NB4 (cell line): Measurements from ENCODE around the gene KDM6A.

Experiments
- DNase-seq: peaks from one replicate; pipeline ENCODE4 v3.0.0; 2010; ENCODE audit warnings: low read depth
- H3K4me3 ChIP-seq: one replicate; pipeline ENCODE4 v1.5.1; 2011; ENCODE audit warnings: mild to moderate bottlenecking, low read depth, low read length, moderate library complexity
- MAX ChIP-seq: IDR thresholded peaks from 2 replicates; pipeline ENCODE4 v1.6.1; 2011; ENCODE audit warnings: low read depth, low read length
- MYC ChIP-seq: IDR thresholded peaks from 2 replicates; pipeline ENCODE4 v1.6.1; 2011; ENCODE audit warnings: low read depth, low read length
- POLR2A ChIP-seq: IDR thresholded peaks from 2 replicates; pipeline ENCODE4 v1.6.1; 2011; ENCODE audit warnings: mild to moderate bottlenecking; ENCODE audit not compliant: insufficient read length; ENCODE audit errors: extremely low read depth
- TF ChIP-seq, protein P1 (sequence below): IDR thresholded peaks from one replicate; pipeline ENCODE4 v1.5.1; 2012; ENCODE audit warnings: low read depth, low read length

Gene KDM6A

GRCh38 chrX:44891642-44892041 lies 18.7 kb downstream of the KDM6A start:
- DNase-seq = no peak
- no peak for TF ChIP-seq POLR2A
- no peak overlapping the region for H3K4me3 ChIP-seq

DNA sequence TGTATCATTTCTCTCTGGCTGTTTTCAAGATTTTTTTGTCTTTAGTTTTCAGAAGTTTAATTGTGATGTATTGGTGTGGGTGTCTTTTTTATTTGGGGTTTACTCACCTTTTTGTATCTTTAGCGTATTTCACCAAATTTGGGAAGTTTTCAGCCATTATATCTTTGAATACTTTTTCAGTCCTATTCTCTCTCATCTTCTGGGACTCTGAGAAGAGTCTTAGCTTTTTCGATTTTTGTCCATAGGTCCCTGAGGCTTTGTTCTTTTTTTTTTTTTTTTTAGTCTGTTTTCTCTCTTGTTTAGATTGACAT lies 23.8 kb downstream of the KDM6A start:
- no peak overlapping the region for H3K4me3 ChIP-seq
- DNase-seq = no peak
- no peak for TF ChIP-seq POLR2A

DNA sequence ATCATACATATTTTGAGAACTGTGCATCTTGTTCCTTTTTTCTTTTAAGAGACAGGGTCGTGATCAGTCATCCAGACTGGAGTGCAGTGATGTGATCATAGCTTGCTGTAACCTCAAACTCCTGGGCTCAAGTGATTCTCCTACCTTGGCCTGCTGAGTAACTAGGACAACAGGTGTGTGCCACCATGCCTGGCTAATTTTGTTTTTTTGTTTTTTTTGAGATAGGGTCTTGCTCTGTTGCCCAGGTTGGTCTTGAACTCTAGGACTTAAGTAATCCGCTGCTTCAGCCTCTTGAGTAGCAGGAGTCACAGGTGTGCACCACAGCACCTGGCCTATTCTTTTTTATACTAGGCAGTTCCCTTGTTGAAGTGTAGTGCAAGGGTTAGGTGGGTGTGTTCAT lies 24.6 kb downstream of the KDM6A start:
- DNase-seq = no peak
- TF ChIP-seq MYC = no peak
- no peak for TF ChIP-seq POLR2A
- TF ChIP-seq, protein P1, sequence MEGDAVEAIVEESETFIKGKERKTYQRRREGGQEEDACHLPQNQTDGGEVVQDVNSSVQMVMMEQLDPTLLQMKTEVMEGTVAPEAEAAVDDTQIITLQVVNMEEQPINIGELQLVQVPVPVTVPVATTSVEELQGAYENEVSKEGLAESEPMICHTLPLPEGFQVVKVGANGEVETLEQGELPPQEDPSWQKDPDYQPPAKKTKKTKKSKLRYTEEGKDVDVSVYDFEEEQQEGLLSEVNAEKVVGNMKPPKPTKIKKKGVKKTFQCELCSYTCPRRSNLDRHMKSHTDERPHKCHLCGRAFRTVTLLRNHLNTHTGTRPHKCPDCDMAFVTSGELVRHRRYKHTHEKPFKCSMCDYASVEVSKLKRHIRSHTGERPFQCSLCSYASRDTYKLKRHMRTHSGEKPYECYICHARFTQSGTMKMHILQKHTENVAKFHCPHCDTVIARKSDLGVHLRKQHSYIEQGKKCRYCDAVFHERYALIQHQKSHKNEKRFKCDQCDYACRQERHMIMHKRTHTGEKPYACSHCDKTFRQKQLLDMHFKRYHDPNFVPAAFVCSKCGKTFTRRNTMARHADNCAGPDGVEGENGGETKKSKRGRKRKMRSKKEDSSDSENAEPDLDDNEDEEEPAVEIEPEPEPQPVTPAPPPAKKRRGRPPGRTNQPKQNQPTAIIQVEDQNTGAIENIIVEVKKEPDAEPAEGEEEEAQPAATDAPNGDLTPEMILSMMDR = no peak
- no peak for TF ChIP-seq MAX
- no peak overlapping the region for H3K4me3 ChIP-seq

GRCh38 chrX:44898411-44899221 lies 25.6 kb downstream of the KDM6A start:
- DNase-seq = no peak
- TF ChIP-seq POLR2A = no peak
- TF ChIP-seq, protein P1 = no peak
- H3K4me3 ChIP-seq = no peak overlapping the region

DNA sequence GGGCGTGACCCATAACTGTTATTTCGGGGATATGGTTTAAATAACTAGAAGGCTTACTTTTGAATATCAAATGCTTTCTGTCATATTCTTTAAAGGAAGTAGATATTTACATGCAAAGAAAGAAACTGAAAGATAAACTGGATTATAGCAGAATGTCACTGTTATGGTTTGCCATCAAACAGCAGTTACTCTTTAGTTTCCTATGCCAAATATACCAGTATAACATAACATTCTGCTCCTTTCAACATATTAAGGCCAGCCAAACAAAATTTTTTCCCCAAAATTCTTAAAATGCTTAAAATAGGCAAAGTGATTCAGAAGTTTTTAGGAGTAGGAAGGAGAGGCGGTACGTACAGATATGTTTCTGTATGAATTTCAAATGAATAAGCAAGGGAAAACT lies 27.0 kb downstream of the KDM6A start:
- no peak for DNase-seq
- H3K4me3 ChIP-seq = no peak overlapping the region
- TF ChIP-seq, protein P1 = no peak
- TF ChIP-seq MAX (no peak), MYC (no peak), POLR2A (no peak)

DNA sequence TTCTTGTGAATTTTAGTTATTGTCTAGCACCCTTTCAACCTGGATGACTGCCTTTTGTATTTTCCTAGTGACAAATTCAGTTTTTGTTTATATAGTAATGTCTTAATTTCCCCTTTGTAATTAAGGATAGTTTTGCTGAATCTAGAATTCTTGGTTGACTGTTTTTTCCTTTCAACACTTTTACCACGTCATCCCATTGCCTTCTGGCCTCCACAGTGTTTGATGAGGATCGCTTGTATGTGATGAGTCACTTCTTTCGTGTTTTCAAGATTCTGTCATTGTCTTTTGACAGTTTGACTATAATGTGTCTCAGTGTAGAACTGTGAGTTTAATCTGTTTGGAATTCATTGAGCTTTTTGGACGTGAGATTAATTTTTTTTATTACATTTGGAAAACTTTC lies 30.1 kb downstream of the KDM6A start:
- DNase-seq = peak; percentile 22
- H3K4me3 ChIP-seq = no peak overlapping the region
- TF ChIP-seq POLR2A (no peak), MYC (no peak), MAX (no peak)
- TF ChIP-seq, protein P1 = no peak

DNA sequence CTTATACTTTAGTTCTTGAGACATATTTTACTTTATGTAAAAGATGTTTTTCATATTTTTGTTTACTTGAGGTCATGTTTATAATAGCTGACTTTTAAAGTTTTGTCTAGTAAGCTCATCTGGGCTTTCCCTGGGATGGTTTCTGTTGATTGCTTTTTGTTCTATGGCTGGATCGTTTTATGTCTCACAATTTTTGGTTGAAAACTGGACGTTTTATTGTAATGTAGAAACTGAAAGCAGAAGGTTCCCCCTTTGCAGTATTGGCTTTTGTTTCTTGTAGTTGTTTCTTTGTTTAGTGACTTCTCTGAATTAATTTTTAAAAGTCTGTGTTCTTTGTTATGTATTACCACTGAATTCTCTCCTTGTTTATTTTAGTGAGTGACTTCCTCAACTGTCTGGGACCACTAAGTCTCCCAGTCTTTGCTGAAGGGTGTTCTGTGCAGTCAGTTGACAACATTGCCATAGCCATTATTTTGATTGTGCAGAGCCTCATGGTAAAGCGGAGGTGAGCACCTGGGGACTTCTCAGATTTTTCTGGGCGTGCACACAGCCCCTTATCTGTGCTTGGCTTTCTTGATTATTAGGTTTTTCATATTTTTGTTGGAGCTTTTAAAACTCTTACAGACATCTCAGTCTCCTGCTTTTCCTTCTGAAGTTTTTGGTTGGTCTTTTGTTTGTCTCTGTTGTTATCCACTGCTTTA lies 31.0 kb downstream of the KDM6A start:
- TF ChIP-seq, protein P1 = no peak
- no peak for TF ChIP-seq MAX
- no peak for TF ChIP-seq MYC
- TF ChIP-seq POLR2A = no peak
- no peak for DNase-seq
- H3K4me3 ChIP-seq = no peak overlapping the region
